Gastrocnemius medialis (tissue), 4 donors: Measurements from ENCODE around the gene NHLRC2.

Experiments
- POLR2A ChIP-seq, 2 donors: fragments of 450-650 bp; IDR thresholded peaks; one replicate each; pipeline ENCODE4 v1.6.1; 2017; ENCODE audit warnings: antibody characterized with exemption in 2 of 2, mild to moderate bottlenecking in 2 of 2, moderate library complexity in 2 of 2
- TF ChIP-seq, protein P1 (sequence below), 5 experiments: fragments of 450-650 bp in 3 of 5; fragments of 200-600 bp in 2 of 5; sonication (generic) in 2 of 5; IDR thresholded peaks in 4 of 5; conservative IDR thresholded peaks in 1 of 5; 1 replicate in 4 of 5; 2 replicates in 1 of 5; pipeline ENCODE4 v1.5.1; 2016 to 2019; ENCODE audit warnings: antibody characterized with exemption in 5 of 5, mild to moderate bottlenecking in 3 of 5, moderate library complexity in 3 of 5

GRCh38 chr10:113869789-113870188 is 15.3 kb downstream of the NHLRC2 start:
- TF ChIP-seq, protein P1, sequence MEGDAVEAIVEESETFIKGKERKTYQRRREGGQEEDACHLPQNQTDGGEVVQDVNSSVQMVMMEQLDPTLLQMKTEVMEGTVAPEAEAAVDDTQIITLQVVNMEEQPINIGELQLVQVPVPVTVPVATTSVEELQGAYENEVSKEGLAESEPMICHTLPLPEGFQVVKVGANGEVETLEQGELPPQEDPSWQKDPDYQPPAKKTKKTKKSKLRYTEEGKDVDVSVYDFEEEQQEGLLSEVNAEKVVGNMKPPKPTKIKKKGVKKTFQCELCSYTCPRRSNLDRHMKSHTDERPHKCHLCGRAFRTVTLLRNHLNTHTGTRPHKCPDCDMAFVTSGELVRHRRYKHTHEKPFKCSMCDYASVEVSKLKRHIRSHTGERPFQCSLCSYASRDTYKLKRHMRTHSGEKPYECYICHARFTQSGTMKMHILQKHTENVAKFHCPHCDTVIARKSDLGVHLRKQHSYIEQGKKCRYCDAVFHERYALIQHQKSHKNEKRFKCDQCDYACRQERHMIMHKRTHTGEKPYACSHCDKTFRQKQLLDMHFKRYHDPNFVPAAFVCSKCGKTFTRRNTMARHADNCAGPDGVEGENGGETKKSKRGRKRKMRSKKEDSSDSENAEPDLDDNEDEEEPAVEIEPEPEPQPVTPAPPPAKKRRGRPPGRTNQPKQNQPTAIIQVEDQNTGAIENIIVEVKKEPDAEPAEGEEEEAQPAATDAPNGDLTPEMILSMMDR (IDR thresholded peaks at IDR 0.05 in 4 of 5, conservative IDR thresholded peaks at IDR 0.05 in 1 of 5), result no peak
- TF ChIP-seq POLR2A (IDR thresholded peaks at IDR 0.05), result no peak
